Caki2 (cell line): Measurements from ENCODE around the gene MAZ. TPM values are rescaled to one million over a fixed set of nuclear protein-coding genes. Genes with fewer than 3 reads are reported as not detected.

Source experiments
- total RNA-seq: library from RNA; depleted of rRNA; stranded (reverse); fragments of >200 nt; shearing (Covaris generic); gene quantifications from 2 replicates; pipeline ENCODE4 v1.2.3, GENCODE V29; 2014; ENCODE audit warnings: low replicate concordance; rRNA removed

The MAZ gene
- total RNA-seq, 1 experiment from 2014 or later, result 403 TPM

Other genes with a start within 250 kb of the MAZ start
- gene SPN, start 143.3 kb upstream of the MAZ start, total RNA-seq, result not detected in 2 replicates
- 57.5 and 101 TPM in 2 replicates for gene QPRT, start 127.3 kb upstream of the MAZ start, total RNA-seq
- not detected in 2 replicates for gene C16orf54, start 60.5 kb upstream of the MAZ start, total RNA-seq
- not detected in 2 replicates for gene ZG16, start 28.3 kb upstream of the MAZ start, total RNA-seq
- gene KIF22, start 15.8 kb upstream of the MAZ start, total RNA-seq, result 168 and 188 TPM in 2 replicates
- not detected in 2 replicates for gene PRRT2, start 5.7 kb downstream of the MAZ start, total RNA-seq
- gene PAGR1, start 9.6 kb downstream of the MAZ start, total RNA-seq, result 117 and 122 TPM in 2 replicates
- 282 and 291 TPM in 2 replicates for gene MVP, start 13.9 kb downstream of the MAZ start, total RNA-seq
- gene CDIPT, start 56.7 kb downstream of the MAZ start, total RNA-seq, result 92.6 and 130 TPM in 2 replicates
- 50.1 and 68.9 TPM in 2 replicates for gene SEZ6L2, start 93.0 kb downstream of the MAZ start, total RNA-seq
- 53.6 and 71.5 TPM in 2 replicates for gene ASPHD1, start 94.0 kb downstream of the MAZ start, total RNA-seq
- 9.8 and 29.1 TPM in 2 replicates for gene KCTD13, start 119.7 kb downstream of the MAZ start, total RNA-seq
- 129 and 252 TPM in 2 replicates for gene TMEM219, start 155.6 kb downstream of the MAZ start, total RNA-seq
- gene TAOK2, start 167.3 kb downstream of the MAZ start, total RNA-seq, result 57.0 and 75.8 TPM in 2 replicates
- 8.2 and 21.6 TPM in 2 replicates for gene HIRIP3, start 189.1 kb downstream of the MAZ start, total RNA-seq
- gene INO80E, start 189.7 kb downstream of the MAZ start, total RNA-seq, result 131 and 229 TPM in 2 replicates
- 1.2 and 1.7 TPM in 2 replicates for gene DOC2A, start 204.5 kb downstream of the MAZ start, total RNA-seq
- not detected in 2 replicates for gene C16orf92, start 216.7 kb downstream of the MAZ start, total RNA-seq
- 1.4 and 3.4 TPM in 2 replicates for gene TLCD3B, start 224.7 kb downstream of the MAZ start, total RNA-seq